Measurements from ENCODE around the gene RASGEF1C.

The RASGEF1C gene

DNA sequence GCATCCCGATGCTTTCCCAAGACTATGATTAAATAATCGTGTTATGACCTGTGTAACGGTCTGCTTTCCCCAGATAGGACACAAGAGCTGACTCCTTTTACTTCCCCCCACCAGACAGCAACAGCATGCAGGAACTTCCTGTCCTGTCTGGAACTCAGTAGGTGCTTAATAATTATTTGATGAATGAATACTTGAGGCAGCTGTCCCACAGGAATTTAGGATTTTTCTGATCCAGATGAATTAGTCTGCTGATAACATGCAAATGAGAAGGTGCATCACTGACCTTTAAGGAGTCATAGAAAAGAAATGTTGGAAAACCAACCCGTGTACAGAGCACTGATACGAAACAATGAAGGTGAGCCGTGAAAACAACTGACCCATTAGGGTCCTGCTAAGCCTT, 149.7 kb downstream of the RASGEF1C start:
- TF ChIP-seq SIN3A (IDR thresholded peaks at IDR 0.05; ENCODE audit: borderline replicate concordance, insufficient read depth, low read length) (no peak), POLR2AphosphoS5 (IDR thresholded peaks at IDR 0.05; ENCODE audit: low read depth, low read length) (no peak), TAF1 (IDR thresholded peaks at IDR 0.05; ENCODE audit: borderline replicate concordance, insufficient read depth, low read length) (no peak), FOXP2 (optimal IDR thresholded peaks at IDR 0.05; ENCODE audit: borderline replicate concordance, extremely low read depth, extremely low read length, insufficient read depth) (no peak)
- TF ChIP-seq, protein P1, sequence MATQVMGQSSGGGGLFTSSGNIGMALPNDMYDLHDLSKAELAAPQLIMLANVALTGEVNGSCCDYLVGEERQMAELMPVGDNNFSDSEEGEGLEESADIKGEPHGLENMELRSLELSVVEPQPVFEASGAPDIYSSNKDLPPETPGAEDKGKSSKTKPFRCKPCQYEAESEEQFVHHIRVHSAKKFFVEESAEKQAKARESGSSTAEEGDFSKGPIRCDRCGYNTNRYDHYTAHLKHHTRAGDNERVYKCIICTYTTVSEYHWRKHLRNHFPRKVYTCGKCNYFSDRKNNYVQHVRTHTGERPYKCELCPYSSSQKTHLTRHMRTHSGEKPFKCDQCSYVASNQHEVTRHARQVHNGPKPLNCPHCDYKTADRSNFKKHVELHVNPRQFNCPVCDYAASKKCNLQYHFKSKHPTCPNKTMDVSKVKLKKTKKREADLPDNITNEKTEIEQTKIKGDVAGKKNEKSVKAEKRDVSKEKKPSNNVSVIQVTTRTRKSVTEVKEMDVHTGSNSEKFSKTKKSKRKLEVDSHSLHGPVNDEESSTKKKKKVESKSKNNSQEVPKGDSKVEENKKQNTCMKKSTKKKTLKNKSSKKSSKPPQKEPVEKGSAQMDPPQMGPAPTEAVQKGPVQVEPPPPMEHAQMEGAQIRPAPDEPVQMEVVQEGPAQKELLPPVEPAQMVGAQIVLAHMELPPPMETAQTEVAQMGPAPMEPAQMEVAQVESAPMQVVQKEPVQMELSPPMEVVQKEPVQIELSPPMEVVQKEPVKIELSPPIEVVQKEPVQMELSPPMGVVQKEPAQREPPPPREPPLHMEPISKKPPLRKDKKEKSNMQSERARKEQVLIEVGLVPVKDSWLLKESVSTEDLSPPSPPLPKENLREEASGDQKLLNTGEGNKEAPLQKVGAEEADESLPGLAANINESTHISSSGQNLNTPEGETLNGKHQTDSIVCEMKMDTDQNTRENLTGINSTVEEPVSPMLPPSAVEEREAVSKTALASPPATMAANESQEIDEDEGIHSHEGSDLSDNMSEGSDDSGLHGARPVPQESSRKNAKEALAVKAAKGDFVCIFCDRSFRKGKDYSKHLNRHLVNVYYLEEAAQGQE (IDR thresholded peaks at IDR 0.05; ENCODE audit: insufficient read depth in 1 of 2, low read depth in 2 of 2, low read length in 2 of 2): no peak

DNA sequence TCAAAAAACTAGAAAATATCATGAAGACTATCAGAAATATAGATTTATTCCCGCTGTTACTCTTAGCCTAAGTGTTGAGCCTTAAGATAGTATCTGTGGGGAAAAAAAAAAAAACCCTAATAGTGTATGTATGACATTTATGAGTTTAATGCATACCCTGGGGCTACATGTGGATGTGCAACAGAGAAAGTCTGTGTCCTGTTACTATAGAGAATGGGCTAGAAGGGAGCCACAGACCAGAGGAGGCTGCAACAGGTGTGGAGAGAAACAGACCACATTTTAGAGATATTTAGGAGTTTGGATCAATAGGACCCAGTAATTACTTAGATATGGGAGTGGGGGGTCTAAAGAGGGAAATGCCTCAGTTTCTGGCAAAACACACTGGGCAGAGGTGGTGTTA, 152.9 kb downstream of the RASGEF1C start:
- TF ChIP-seq POLR2AphosphoS5 (IDR thresholded peaks at IDR 0.05; ENCODE audit: low read depth, low read length): no peak
- TF ChIP-seq, protein P1 (IDR thresholded peaks at IDR 0.05; ENCODE audit: insufficient read depth in 1 of 2, low read depth in 2 of 2, low read length in 2 of 2): no peak
- no peak for TF ChIP-seq TAF1 (IDR thresholded peaks at IDR 0.05; ENCODE audit: borderline replicate concordance, insufficient read depth, low read length)
- TF ChIP-seq FOXP2 (optimal IDR thresholded peaks at IDR 0.05; ENCODE audit: borderline replicate concordance, extremely low read depth, extremely low read length, insufficient read depth): no peak
- TF ChIP-seq SIN3A (IDR thresholded peaks at IDR 0.05; ENCODE audit: borderline replicate concordance, insufficient read depth, low read length): no peak

DNA sequence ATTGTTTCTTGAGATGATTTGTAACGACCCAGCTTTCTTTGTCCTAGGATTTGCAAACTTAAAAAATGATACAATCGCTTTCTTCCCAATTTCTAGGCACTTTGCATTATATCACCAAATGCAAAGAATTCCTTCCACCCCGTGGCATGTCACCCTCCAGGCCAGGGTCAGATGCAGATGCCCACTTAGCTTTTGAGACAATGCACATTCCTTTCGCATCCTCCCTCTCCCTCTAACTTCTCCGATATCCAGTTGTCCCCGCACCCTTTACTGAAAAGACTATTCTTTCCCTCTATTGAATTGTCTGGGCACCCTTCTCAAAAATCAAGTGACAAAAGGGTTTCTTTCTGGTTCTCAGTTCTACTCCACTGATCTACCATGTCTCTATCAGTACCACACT, 154.8 kb downstream of the RASGEF1C start:
- TF ChIP-seq TAF1 (IDR thresholded peaks at IDR 0.05; ENCODE audit: borderline replicate concordance, insufficient read depth, low read length) (no peak), POLR2AphosphoS5 (IDR thresholded peaks at IDR 0.05; ENCODE audit: low read depth, low read length) (no peak), SIN3A (IDR thresholded peaks at IDR 0.05; ENCODE audit: borderline replicate concordance, insufficient read depth, low read length) (no peak), FOXP2 (optimal IDR thresholded peaks at IDR 0.05; ENCODE audit: borderline replicate concordance, extremely low read depth, extremely low read length, insufficient read depth) (no peak)
- TF ChIP-seq, protein P1 (IDR thresholded peaks at IDR 0.05; ENCODE audit: insufficient read depth in 1 of 2, low read depth in 2 of 2, low read length in 2 of 2): no peak

DNA sequence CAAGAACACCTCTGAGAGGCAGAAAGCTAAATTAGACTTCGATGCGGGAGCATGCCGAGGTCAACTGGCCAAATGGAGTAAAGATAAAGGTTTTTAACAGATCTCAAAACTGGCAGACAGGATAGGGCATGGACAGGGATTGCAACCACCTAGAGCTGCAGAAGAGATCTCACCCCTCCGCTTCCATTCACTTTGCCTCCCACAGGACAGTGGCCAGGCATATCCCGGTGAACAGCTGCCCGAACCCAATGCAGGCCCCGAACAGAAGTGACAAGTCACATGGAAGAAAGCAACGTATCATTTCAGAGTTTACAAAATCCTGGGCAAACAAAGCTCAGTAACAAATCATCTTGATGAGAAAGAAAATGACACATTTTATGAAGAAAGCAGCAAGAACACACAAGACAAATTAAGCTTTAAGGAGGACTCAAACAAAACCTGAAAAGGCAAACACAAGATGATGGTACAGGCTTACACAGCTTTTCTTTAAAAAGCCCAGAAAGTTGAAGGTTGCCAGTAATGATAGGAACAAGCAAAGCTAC, 155.9 kb downstream of the RASGEF1C start:
- TF ChIP-seq FOXP2 (optimal IDR thresholded peaks at IDR 0.05; ENCODE audit: borderline replicate concordance, extremely low read depth, extremely low read length, insufficient read depth) (no peak), TAF1 (IDR thresholded peaks at IDR 0.05; ENCODE audit: borderline replicate concordance, insufficient read depth, low read length) (no peak), SIN3A (IDR thresholded peaks at IDR 0.05; ENCODE audit: borderline replicate concordance, insufficient read depth, low read length) (no peak), POLR2AphosphoS5 (IDR thresholded peaks at IDR 0.05; ENCODE audit: low read depth, low read length) (no peak)
- TF ChIP-seq, protein P1 (IDR thresholded peaks at IDR 0.05; ENCODE audit: insufficient read depth in 1 of 2, low read depth in 2 of 2, low read length in 2 of 2): no peak

All from PFSK-1 (cell line).